ENCODE data around the gene NBEAL1.

- TF ChIP-seq TAF1 (IDR thresholded peaks at IDR 0.05; ENCODE audit: borderline replicate concordance, low read depth, low read length), result no peak
- TF ChIP-seq POLR2AphosphoS5 (IDR thresholded peaks at IDR 0.05; ENCODE audit: low read depth, low read length), result no peak
Measured at GRCh38 chr2:203035879-203036470, 21.3 kb downstream of the NBEAL1 start.

Data from GM12892 (cell line).